GM10266 (cell line): ENCODE results near the gene KCNK4.
A peak's percentile ranks its signal among the peaks of the same experiment; 100 is the strongest.

Experiments
- DNase-seq: peaks from one replicate; pipeline ENCODE4 v3.0.0; 2012; ENCODE audit errors: extremely low spot score
- CTCF ChIP-seq: IDR thresholded peaks from 2 replicates; pipeline ENCODE4 v1.5.1; 2012; ENCODE audit warnings: mild to moderate bottlenecking, low read depth; ENCODE audit not compliant: control insufficient read depth, insufficient read depth; ENCODE audit errors: missing control alignments

The KCNK4 gene

GRCh38 chr11:64291262-64291751 lies at the start of gene KCNK4:
TSS of gene KCNK4 (plus strand) at chr11:64291302. CDS start at chr11:64293019, 1,717 bp downstream.
- no peak for DNase-seq
- no peak for TF ChIP-seq CTCF

GRCh38 chr11:64241491-64242374 lies 49.4 kb upstream of the KCNK4 start:
- TF ChIP-seq CTCF, result no peak
- DNase-seq, result peak; percentile 66

- TF ChIP-seq CTCF, result no peak
- DNase-seq, result no peak
Measured at GRCh38 chr11:64243236-64243854, 47.8 kb upstream of the KCNK4 start.

GRCh38 chr11:64244107-64244506 lies 47.0 kb upstream of the KCNK4 start:
- TF ChIP-seq CTCF, result no peak
- DNase-seq, result no peak

- TF ChIP-seq CTCF, result no peak
- no peak for DNase-seq
Measured at GRCh38 chr11:64244966-64245365, 46.1 kb upstream of the KCNK4 start.

GRCh38 chr11:64245401-64245796 lies 45.7 kb upstream of the KCNK4 start:
- DNase-seq, result no peak

More at GRCh38 chr11:64245401-64245796, 45.7 kb upstream of the KCNK4 start:
- no peak for TF ChIP-seq CTCF
